Activated T-helper 9 cell treated with anti-CD3 and anti-CD28 coated beads, Interleukin-2, amount 50 U/mL, for 16 hours (primary cell): ENCODE results near the gene TOB1.

Experiments used
- DNase-seq: peaks from one replicate; pipeline ENCODE4 v3.0.0-alpha.2; 2020; ENCODE audit warnings: low read depth

The TOB1 gene

GRCh38 chr17:50845240-50846147 is 20.7 kb downstream of the TOB1 start:
- DNase-seq = no peak

GRCh38 chr17:50844117-50844700 is 21.9 kb downstream of the TOB1 start:
- DNase-seq = no peak

GRCh38 chr17:50843150-50843905 is 22.8 kb downstream of the TOB1 start:
- no peak for DNase-seq

- no peak for DNase-seq
Measured at GRCh38 chr17:50842506-50843149, 23.5 kb downstream of the TOB1 start.

GRCh38 chr17:50841949-50842354 is 24.2 kb downstream of the TOB1 start:
- no peak for DNase-seq

- no peak for DNase-seq
Measured at GRCh38 chr17:50841277-50841948, 24.7 kb downstream of the TOB1 start.

GRCh38 chr17:50840311-50840851 is 25.8 kb downstream of the TOB1 start:
- no peak for DNase-seq

GRCh38 chr17:50839591-50840310 is 26.4 kb downstream of the TOB1 start:
- no peak for DNase-seq

- no peak for DNase-seq
Measured at GRCh38 chr17:50837980-50838954, 27.9 kb downstream of the TOB1 start.

- DNase-seq = no peak
Measured at GRCh38 chr17:50837286-50837979, 28.7 kb downstream of the TOB1 start.

GRCh38 chr17:50836826-50837225 is 29.3 kb downstream of the TOB1 start:
- no peak for DNase-seq

GRCh38 chr17:50835301-50836234 is 30.6 kb downstream of the TOB1 start, which contains the start of gene WFIKKN2:
Gene WFIKKN2, plus strand, starts transcription at chr17:50835586. Its CDS starts 352 bp downstream, at chr17:50835938.
- no peak for DNase-seq

- no peak for DNase-seq
Measured at GRCh38 chr17:50834429-50835300, 31.5 kb downstream of the TOB1 start.

GRCh38 chr17:50833510-50834428 is 32.4 kb downstream of the TOB1 start:
- DNase-seq = no peak

GRCh38 chr17:50832864-50833381 is 33.2 kb downstream of the TOB1 start:
- no peak for DNase-seq
